GM12873 (cell line): ENCODE measurements around the gene EXOC4.

Source experiments
- TF ChIP-seq, protein P1 (sequence below): IDR thresholded peaks from 2 replicates; pipeline ENCODE4 v1.5.1; 2012; ENCODE audit warnings: low read depth, mild to moderate bottlenecking, moderate library complexity, low read length, control low read depth; ENCODE audit not compliant: insufficient read depth; ENCODE audit errors: missing control alignments

Gene EXOC4

DNA sequence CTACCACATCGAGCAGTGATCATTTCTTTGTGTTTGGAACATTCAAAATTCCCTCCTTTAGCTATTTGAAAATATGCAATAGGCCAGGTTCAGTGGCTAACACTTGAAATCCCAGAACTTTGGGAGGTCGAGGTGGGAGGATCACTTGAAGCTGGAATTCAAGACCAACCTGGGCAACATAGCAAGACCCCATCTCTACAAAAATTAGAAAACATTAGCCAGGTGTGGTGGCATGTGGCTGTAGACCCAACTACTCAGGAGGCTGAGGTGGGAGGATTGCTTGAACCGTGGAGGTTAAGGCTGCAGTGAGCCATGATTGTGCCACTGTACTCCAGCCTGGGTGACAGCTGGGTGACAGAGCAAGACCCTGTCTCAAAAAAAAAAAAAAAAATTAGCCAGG is 15.3 kb upstream of the EXOC4 start:
- TF ChIP-seq, protein P1, sequence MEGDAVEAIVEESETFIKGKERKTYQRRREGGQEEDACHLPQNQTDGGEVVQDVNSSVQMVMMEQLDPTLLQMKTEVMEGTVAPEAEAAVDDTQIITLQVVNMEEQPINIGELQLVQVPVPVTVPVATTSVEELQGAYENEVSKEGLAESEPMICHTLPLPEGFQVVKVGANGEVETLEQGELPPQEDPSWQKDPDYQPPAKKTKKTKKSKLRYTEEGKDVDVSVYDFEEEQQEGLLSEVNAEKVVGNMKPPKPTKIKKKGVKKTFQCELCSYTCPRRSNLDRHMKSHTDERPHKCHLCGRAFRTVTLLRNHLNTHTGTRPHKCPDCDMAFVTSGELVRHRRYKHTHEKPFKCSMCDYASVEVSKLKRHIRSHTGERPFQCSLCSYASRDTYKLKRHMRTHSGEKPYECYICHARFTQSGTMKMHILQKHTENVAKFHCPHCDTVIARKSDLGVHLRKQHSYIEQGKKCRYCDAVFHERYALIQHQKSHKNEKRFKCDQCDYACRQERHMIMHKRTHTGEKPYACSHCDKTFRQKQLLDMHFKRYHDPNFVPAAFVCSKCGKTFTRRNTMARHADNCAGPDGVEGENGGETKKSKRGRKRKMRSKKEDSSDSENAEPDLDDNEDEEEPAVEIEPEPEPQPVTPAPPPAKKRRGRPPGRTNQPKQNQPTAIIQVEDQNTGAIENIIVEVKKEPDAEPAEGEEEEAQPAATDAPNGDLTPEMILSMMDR = no peak

DNA sequence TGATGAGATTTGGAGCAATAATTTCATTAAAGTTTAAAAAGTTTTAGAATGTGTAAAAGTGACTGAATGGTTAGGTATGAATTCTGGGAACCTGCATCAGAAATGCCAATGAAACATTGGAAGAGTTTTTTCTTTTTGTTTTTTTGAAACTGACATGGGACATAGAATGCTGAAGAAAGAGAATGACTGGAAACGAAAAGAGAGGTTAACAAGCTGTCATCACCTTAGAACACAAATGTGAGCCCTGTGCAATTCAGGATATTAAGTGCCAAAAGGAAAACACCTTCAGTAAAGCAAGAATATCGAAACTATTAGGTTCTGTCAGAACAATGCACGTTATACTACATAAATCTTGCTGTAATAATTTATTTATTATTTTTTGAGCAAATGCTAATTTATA is 12.6 kb upstream of the EXOC4 start:
- TF ChIP-seq, protein P1 = no peak

DNA sequence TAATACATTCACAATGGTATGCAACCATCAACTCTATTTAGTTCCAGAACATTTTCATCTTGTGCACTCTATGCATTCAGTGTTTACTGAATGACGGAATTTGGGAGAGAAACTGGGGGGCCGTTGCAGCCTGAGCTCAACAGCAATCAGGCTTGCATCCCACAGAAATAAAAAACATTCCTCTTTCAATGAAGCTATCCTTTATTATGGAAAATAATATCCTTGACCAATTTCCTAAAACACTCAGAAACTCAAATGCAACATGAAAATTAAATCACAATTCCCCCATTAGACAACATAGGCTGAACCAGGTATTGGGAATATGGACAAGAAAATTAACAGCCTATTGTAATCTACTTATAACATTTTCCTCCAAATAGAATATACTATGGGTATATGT is 6.3 kb upstream of the EXOC4 start:
- TF ChIP-seq, protein P1 = no peak

DNA sequence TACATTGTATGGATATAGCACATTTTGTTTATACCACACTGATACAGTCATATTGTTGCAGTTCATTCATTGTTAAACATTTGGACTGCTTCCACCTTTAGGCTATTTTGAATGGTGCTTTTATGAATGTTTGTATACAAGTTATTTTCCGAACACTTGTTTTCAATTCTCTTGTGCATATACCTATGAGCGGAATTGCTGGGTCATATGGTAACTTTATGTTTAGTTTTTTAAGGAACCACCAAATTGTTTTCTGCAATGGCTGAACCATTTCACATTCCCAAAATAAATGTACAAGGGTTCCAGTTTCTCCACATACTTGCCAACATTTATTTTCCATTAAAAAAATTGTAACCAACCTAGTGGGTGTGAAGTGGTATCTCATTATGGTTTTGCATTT is 4.0 kb upstream of the EXOC4 start:
- TF ChIP-seq, protein P1 = no peak

DNA sequence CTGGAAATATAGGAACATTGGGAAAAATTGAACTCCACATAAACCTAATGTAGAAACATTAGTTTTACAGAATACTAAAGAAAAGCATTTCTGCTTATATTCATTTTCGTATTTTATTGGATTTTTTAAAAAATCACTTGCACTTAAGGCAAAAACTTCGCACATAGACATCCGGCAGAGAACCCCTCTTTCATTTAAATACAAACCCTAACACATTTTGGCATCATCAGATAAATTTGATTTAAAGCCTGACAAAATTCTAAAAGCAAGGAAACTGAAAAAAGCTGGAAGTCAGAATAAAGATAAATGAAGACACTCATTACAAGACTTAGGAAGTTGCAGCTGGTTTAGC is 396 bp upstream of the EXOC4 start:
- TF ChIP-seq, protein P1 = no peak

DNA sequence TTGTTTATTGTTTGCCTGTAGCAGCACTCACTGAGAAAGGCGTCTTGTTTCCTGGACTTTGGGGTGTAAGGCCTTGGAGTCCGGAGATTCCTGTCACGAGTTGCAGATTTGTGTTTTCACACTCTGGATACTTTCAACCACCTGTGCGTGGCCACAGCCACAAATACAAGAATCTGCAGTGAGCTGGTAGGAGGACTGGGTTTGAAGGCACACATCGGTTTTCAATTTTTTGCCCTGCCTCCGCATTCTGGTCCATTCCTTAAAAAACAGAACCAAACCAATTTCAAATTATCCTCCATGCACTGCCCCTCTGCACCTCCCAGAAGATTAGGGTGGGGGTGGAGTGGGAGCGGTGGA is 619 bp downstream of the EXOC4 start:
- TF ChIP-seq, protein P1 = no peak

DNA sequence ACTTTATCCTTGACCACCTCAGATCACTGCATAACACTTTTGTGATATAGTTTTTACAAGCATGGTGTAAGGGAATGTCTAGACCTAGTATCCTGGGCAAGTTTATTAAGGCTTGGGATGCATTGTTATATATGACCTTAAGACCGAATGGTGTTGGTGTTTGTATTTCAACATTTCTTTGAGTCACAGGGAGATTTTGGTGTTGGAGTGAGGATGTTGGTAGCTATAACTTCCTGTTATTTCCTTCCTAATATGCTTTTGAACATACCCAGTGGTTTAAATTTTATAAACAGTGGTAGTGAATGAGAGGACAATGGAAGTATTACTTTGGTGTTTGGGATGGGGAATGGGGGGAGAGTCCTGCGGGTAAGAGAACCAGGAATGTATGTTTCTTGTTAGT is 2.6 kb downstream of the EXOC4 start:
- TF ChIP-seq, protein P1 = no peak

DNA sequence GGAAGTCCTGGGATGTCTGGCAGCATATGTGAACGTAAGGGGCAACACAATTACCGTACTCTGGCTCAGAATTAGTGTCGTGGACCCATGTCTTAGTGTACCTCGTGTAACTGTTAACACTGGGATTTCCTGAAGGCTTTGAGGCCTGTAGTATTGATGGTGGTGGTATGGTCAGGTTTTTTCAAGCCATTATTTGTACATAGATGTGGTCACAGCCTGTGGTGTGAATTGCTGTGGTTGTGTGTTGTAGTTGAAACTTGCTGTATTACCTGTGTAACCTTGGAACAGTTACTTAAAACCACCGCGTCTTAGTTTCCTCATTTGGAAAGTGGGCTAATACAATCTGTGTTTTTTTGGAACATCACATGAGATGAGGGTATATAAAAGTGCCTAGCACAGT is 5.3 kb downstream of the EXOC4 start:
- TF ChIP-seq, protein P1 = no peak
